Measurements from ENCODE around the gene FBXW7.

Gene FBXW7

DNA sequence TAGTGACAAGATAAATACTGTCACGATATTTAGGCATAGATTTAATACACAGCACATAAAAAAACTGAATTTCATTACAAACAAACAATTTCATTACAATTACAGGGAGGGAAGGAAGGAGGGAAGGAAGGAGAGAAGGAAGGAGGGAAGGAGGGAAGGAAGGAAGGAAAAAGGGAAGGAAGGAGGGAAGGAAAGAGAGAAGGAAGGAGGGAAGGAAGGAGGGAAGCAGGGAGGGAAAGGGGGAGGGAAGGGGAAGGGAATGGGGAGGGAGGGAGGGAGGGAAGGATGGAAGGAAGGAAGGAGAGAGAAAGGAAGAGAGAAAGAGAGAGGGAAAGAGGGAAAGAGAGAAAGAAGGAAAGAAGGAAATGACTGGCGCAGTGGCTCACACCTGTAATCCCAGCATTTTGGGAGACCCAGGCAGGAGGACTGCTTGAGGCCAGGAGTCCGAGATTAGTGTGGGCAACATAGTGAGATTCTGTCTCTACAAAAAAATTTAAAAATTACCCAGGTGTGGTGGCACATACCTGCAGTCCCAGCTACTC is 64.6 kb downstream of the FBXW7 start:
- no peak for DNase-seq (ENCODE audit: low read depth in 2 of 2)

DNA sequence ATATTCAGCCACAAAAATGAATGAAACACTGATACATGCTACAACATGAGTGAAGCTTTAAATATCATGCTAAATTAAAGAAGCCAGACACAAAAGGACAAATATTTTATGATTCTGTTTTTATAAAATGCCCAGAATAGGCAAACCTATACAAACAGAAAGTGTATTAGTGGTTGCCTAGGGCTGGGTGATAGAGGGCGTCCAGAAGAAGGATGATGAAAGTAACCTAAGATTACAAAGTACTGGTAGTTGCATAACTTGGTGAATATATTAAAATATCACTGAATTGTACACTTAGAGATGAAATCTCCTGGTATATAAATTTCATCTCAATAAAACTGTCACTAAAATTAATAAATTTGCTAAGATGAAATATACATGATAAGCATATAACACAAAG is 67.5 kb downstream of the FBXW7 start:
- DNase-seq (ENCODE audit: low read depth in 2 of 2), result no peak

DNA sequence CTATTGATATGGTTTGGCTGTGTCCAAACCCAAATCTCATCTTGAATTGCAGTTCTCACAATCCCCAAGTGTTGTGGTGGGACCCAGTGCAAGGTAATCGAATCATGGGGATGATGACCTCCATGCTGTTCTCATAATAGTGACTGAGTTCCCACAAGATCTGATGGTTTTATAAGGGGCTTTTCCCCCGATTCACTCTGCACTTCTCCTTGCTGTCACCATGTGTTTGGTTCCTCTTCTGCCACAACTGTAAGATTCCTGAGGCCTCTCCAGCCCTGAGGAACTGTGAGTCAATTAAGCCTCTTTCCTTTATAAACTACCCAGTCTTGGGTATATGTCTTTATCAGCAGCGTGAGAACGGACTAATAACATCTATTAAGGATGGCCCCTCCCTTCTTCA is 68.8 kb downstream of the FBXW7 start:
- no peak for DNase-seq (ENCODE audit: low read depth in 2 of 2)

DNA sequence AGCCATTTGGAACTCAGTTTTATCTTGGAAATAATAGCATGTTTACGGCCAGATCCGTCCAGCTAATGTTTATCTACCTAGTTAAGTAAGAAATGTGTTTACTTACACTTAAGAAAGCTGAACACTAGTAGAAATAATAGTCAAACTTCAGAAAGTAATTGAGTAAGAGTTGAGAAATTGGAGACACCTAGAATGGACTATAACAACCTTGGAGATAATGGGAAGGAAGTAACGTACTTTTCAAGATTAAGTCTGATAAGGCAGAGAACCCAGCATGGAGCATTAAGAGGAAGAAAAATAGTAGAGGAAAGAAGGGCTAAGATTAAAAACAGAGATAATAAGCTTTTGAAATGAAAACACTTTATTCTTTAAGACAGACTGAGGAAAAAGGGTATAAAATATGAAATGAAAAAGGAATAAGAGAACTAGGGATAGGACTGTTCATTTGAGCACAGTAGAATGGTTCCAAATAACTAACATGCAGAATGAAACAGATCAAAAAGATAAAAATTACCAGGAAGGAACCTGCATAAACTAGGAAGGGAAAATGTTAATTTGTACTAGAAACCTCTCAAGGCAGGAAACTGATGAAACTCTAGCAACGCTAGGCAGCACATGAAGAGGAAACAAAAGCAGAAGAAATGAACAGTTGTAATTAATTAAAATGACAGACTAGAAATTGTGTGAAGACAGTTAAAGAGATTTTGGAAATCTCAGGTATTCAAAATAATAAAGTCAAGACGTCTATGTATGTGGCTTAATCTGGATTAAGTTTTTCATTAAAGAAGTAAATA is 71.7 kb downstream of the FBXW7 start:
- DNase-seq (ENCODE audit: low read depth in 2 of 2), result no peak

DNA sequence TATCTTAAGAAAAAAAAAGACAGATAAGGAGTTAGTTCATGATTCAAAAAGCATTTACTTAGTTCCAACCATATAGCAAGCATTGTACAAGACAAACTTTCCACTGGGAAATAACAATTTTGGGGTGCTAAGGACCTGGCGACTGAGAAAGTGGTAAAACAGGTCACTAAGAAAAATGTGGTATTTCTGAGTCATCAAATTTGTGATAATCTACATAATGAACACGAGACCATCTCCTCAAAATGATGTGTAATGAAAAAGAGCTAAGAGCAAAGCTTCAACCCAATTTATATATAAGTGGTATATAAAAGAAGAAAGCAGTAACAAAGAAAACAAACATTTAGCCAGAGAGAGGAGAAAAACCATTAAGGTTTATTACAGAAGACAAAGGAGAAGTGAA is 72.3 kb downstream of the FBXW7 start:
- DNase-seq (ENCODE audit: low read depth in 2 of 2), result no peak

- no peak for DNase-seq (ENCODE audit: low read depth in 2 of 2)
Measured at GRCh38 chr4:152462695-152463094, 73.2 kb downstream of the FBXW7 start.

GRCh38 chr4:152462047-152462446 is 73.8 kb downstream of the FBXW7 start:
- DNase-seq (ENCODE audit: low read depth in 2 of 2), result no peak

GRCh38 chr4:152460488-152460887 is 75.4 kb downstream of the FBXW7 start:
- DNase-seq (ENCODE audit: low read depth in 2 of 2), result peak; percentile 64 to 68

- no peak for DNase-seq (ENCODE audit: low read depth in 2 of 2)
Measured at GRCh38 chr4:152459326-152459725, 76.6 kb downstream of the FBXW7 start.

- no peak for DNase-seq (ENCODE audit: low read depth in 2 of 2)
Measured at GRCh38 chr4:152458801-152459302, 77.0 kb downstream of the FBXW7 start.

DNA sequence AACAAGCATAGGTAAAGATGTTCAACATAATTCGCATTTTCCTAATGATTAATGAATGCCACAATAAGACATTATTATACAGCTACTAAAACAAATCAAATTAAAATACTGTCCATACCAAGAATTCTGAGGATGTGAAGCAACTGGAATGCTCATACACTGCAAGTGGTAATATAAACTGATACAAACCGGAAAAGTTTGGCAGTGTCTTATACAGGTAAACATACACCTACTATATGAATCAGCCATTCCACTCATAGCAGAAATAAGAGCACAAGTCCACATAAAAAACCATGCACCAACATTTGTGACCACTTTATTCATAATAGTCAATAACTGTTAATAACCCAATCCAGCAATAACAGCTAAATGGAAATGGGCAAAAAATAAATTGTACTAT is 79.3 kb downstream of the FBXW7 start:
- no peak for DNase-seq (ENCODE audit: low read depth in 2 of 2)

DNA sequence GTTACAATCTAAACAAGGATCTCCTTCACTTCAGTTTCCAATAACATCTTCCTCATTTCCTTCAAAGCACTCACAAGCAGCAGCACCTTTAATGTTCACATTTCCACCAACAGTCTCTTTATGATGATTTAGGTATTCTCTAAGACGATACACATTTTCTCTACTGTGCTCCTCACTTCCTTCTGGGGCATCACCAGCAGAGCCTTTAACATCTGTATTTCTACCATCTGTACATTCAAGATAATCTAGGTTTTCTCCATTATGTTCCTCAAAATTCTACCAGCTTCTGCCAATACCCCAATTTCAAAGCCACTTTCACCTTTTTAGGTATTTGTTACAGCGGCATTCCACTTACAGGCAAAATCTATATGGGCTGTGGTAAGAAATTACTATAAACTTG is 80.6 kb downstream of the FBXW7 start:
- no peak for DNase-seq (ENCODE audit: low read depth in 2 of 2)

- DNase-seq (ENCODE audit: low read depth in 2 of 2), result no peak
Measured at GRCh38 chr4:152454398-152455011, 81.4 kb downstream of the FBXW7 start.

GRCh38 chr4:152451496-152451895 is 84.4 kb downstream of the FBXW7 start:
- no peak for DNase-seq (ENCODE audit: low read depth in 2 of 2)

DNA sequence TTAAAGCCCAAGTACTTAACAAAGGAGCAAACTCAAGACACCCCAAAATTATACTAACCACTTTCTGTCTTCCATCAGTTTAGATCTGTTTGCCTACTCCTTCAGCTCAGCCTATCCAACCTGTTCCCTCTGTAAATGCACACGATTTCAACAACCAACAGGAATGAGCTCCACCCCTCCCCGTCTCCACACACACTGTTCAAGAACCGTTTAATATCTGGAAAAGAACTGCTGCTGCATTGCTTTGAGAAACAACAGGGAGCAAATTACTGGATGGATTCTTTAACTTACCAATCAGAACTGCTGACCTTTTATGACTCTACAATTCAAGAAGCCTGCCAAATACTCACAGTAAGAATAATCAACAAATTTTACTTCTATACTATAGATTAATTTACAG is 87.0 kb downstream of the FBXW7 start:
- no peak for DNase-seq (ENCODE audit: low read depth in 2 of 2)

DNA sequence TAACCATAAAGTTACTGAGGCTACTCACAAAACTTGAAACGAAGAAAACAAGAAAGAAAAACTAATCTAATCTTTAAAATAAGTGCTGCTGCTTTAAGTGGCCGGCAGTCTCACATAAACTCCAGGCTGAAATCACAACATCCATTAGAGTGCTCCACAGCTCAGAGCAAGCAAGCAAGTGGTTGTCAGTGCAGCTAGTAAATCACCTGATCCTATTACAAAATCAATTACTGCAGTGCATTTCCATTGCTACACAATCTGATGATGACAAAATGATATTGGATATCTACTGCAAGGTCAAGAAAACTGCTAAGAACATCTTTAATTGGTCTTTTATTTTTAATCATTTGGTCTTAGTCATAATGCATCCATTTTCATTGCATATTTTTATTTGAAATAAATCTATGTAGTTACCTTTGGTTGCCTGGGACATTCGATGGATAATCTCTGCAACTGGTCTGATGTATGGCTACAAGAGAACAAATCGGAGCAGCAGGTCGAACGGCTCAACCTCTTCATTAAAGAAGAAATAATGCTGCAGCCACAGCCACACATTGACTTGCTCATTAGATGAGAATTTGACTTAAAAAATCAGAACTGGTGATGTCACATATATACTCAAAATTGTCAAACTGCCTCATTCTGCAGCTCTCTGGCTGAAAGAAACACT is 87.7 kb downstream of the FBXW7 start:
- DNase-seq (ENCODE audit: low read depth in 2 of 2), result no peak

GRCh38 chr4:152443859-152444258 is 92.0 kb downstream of the FBXW7 start:
- DNase-seq (ENCODE audit: low read depth in 2 of 2), result no peak

DNA sequence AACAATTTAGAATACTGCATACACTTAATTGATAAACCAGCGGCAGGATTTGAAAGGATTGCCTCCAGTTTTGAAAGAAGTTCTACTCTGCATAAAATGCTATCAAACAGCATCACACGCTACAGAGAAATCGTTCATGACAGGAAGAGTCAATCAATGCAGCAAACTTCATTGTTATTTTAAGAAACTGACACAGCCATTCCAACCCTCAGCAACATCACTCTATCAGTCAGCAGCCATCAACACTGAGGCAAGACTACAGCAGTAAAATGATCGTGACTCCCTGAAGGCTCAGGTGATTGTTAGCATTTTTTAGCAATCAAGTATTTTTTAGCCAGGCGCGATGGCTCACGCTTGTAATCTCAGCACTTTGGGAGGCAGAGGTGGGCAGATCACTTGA is 98.3 kb downstream of the FBXW7 start:
- no peak for DNase-seq (ENCODE audit: low read depth in 2 of 2)

DNA sequence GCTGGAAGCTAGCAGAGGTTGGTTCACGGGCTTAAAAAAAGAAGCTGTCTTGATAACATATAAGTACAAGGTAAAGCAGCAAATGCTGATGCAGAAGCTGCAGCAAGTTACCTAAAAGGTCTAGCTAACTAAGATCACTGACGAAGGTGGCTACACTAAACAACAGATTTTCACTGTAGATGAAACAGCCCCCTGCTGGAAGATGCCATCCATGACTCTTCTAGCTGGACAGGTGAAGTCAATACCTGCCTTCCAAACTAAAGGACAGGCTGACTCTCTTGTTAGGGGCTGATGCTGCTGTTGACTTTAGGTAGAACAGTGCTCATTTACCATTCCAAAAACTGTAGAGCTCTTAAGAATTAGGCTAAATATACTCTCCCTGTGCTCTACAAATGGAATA is 99.5 kb downstream of the FBXW7 start:
- DNase-seq (ENCODE audit: low read depth in 2 of 2), result no peak

GRCh38 chr4:152434011-152434410 is 101.9 kb downstream of the FBXW7 start:
- no peak for DNase-seq (ENCODE audit: low read depth in 2 of 2)

- DNase-seq (ENCODE audit: low read depth in 2 of 2), result no peak
Measured at GRCh38 chr4:152431784-152432183, 104.1 kb downstream of the FBXW7 start.

DNA sequence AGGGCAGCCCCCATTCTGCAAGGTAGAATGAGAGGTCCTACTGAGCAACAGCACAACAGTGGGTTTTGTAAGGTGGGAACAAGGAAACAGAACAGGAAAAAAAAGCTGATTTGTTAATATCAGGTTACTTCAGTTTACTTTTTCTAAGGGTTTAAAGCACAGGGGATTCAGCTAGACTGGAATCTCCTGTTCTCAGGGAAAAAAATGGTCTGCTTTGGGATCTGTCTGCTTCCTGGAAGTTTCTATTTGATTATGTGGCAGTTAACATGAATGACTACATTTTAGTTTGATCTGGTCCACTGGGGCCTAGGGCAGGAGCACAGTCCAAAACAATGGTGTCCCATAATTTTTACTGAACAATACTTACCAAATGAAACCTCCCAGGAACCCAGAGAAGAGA is 104.6 kb downstream of the FBXW7 start:
- no peak for DNase-seq (ENCODE audit: low read depth in 2 of 2)

DNA sequence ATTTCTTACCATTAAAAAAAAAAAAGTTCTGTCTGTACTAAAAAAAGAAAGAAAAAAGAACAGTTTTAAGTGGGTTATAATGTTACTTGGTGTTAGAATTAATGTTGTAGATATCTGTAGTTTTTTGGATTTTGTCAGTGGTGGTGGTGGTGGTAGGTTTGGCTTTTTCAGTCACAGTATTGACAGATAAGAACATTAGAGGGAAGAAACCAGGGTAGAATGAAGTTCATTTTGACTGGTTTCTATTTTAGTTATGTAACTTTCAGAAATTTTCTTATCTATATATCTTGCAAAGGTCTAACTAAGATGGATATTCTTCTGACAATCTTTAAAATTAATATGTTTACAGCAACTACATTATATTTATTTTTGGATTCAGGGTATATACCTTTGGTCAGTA is 105.4 kb downstream of the FBXW7 start:
- no peak for DNase-seq (ENCODE audit: low read depth in 2 of 2)
